Right lobe of liver (tissue), 4 donors: ENCODE measurements around the gene INPPL1.

Source experiments
- POLR2A ChIP-seq: fragments of 450-650 bp; IDR thresholded peaks from one replicate; pipeline ENCODE4 v1.6.1; 2017; ENCODE audit warnings: antibody characterized with exemption, mild to moderate bottlenecking
- TF ChIP-seq, protein P1 (sequence below), 4 donors: fragments of 200-600 bp in 3 of 4; fragments of 450-650 bp in 1 of 4; IDR thresholded peaks; one replicate each; pipeline versions ENCODE4 v1.5.1 to v1.8.0; 2016 to 2022; ENCODE audit warnings: antibody characterized with exemption in 4 of 4, mild to moderate bottlenecking in 2 of 4
- donor health status: DM: no; HTN: no; CAD: no.
- donor health status: DM: no; HTN: no; CAD: no.
- donor health status: DM: no; HTN: yes; CAD: no.

DNA sequence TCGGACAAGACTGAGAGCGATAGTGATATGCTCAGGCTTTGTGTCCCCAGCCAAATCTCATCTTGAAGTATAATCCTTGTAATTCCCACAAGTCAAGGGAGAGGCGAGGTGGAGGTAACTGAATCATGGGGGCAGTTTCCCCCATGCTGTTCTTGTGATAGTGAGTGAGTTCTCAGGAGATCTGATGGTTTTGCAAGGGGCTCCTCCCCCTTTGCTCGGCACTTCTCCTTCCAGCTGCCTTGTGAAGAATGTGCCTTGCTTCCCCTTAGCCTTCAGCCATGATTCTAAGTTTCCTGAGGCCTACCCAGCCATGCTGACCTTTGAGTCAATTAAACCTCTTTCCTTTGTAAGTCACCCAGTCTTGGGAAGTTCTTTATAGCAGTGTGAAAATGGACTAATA is 15.5 kb upstream of the INPPL1 start:
- TF ChIP-seq, protein P1, sequence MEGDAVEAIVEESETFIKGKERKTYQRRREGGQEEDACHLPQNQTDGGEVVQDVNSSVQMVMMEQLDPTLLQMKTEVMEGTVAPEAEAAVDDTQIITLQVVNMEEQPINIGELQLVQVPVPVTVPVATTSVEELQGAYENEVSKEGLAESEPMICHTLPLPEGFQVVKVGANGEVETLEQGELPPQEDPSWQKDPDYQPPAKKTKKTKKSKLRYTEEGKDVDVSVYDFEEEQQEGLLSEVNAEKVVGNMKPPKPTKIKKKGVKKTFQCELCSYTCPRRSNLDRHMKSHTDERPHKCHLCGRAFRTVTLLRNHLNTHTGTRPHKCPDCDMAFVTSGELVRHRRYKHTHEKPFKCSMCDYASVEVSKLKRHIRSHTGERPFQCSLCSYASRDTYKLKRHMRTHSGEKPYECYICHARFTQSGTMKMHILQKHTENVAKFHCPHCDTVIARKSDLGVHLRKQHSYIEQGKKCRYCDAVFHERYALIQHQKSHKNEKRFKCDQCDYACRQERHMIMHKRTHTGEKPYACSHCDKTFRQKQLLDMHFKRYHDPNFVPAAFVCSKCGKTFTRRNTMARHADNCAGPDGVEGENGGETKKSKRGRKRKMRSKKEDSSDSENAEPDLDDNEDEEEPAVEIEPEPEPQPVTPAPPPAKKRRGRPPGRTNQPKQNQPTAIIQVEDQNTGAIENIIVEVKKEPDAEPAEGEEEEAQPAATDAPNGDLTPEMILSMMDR (IDR thresholded peaks at IDR 0.05): no peak
- no peak for TF ChIP-seq POLR2A
